IMR-90 (cell line): Measurements from ENCODE around the gene SURF2. TPM values are rescaled to one million over a fixed set of nuclear protein-coding genes. Genes with fewer than 3 reads are reported as not detected.

ENCODE experiments used
- ATAC-seq: fragments of 200-7000 bp; cut with Tn5 transposase; 2 replicates; pipeline ENCODE4 v1.9.1; 2020; ENCODE audit warnings: low read depth, mild to moderate bottlenecking, moderate library complexity
- BruUV-seq: library from RNA; stranded (reverse); fragments of 400-500 nt; replicated peaks from 2 replicates; lab custom pipeline; 2021; lab: Mats Ljungman, UMichigan
- CTCF ChIA-PET: fragments of 300-600 bp; formaldehyde crosslinking; extraction: SDS; loops from one replicate; lab custom pipeline; 2021; ENCODE audit warnings: antibody characterized with exemption; lab: Yijun Ruan, JAX
- POLR2A ChIA-PET: fragments of 300-600 bp; sonication (Branson Sonifier 250); formaldehyde crosslinking; loops from one replicate; lab custom pipeline; 2022; ENCODE audit warnings: antibody characterized with exemption; ENCODE audit not compliant: unreplicated experiment; lab: Charles Lee
- DNase-seq: peaks from one replicate; pipeline ENCODE4 v3.0.0; 2013
- H2AFZ ChIP-seq: replicated peaks from 2 replicates; pipeline ENCODE3; 2013; ENCODE audit warnings: low read length, mild to moderate bottlenecking; ENCODE audit not compliant: poor library complexity
- H2AK5ac ChIP-seq: 2 replicates; pipeline ENCODE4 v1.6.1; 2013; ENCODE audit warnings: low read depth, low read length, inconsistent platforms
- H2AK9ac ChIP-seq: replicated peaks from 2 replicates; pipeline ENCODE3; 2013; ENCODE audit warnings: mild to moderate bottlenecking, low read depth, low read length, moderate library complexity; ENCODE audit not compliant: poor library complexity
- H2BK120ac ChIP-seq: 2 replicates; pipeline ENCODE4 v1.6.1; 2013; ENCODE audit warnings: low read depth, low read length, inconsistent platforms
- H2BK15ac ChIP-seq: 3 replicates; pipeline ENCODE4 v1.6.1; 2013; ENCODE audit warnings: low read depth, low read length, inconsistent platforms
- H2BK20ac ChIP-seq: 2 replicates; pipeline ENCODE4 v1.6.1; 2013; ENCODE audit warnings: low read depth, mild to moderate bottlenecking, inconsistent platforms, low read length, moderate library complexity
- H2BK5ac ChIP-seq: 2 replicates; pipeline ENCODE4 v1.6.1; 2013; ENCODE audit warnings: mild to moderate bottlenecking, low read depth, low read length, inconsistent platforms; ENCODE audit not compliant: poor library complexity, severe bottlenecking
- H3K14ac ChIP-seq: replicated peaks from 2 replicates; pipeline ENCODE4 v1.6.1; 2013; ENCODE audit warnings: low read depth, low read length, inconsistent platforms
- H3K18ac ChIP-seq: 2 replicates; pipeline ENCODE4 v1.6.1; 2013; ENCODE audit warnings: low read depth, low read length, control low read depth
- H3K23ac ChIP-seq: 2 replicates; pipeline ENCODE4 v1.6.1; 2013; ENCODE audit warnings: low read depth, low read length, inconsistent platforms
- H3K27ac ChIP-seq: 2 replicates; pipeline ENCODE4 v1.5.1; 2013; ENCODE audit warnings: mild to moderate bottlenecking, control low read depth, low read length; ENCODE audit not compliant: insufficient read depth
- H3K27me3 ChIP-seq: 2 replicates; pipeline ENCODE4 v1.6.1; 2013; ENCODE audit warnings: low read length; ENCODE audit not compliant: control insufficient read depth, insufficient read depth
- H3K36me3 ChIP-seq: 2 replicates; pipeline ENCODE4 v1.6.1; 2013; ENCODE audit warnings: low read length, mixed read lengths; ENCODE audit not compliant: control insufficient read depth, insufficient read depth
- H3K4ac ChIP-seq: 2 replicates; pipeline ENCODE4 v1.6.1; 2013; ENCODE audit warnings: low read depth, low read length, inconsistent platforms
- H3K4me1 ChIP-seq: 2 replicates; pipeline ENCODE4 v1.6.1; 2013; ENCODE audit warnings: low read length, mixed read lengths; ENCODE audit not compliant: control insufficient read depth, insufficient read depth
- H3K4me2 ChIP-seq: 2 replicates; pipeline ENCODE4 v1.6.1; 2013; ENCODE audit warnings: low read depth, mild to moderate bottlenecking, control low read depth, low read length, moderate library complexity
- H3K4me3 ChIP-seq: 2 replicates; pipeline ENCODE4 v1.5.1; 2013; ENCODE audit warnings: low read depth, mild to moderate bottlenecking, control low read depth, low read length, moderate library complexity; ENCODE audit not compliant: insufficient read depth
- H3K56ac ChIP-seq: 2 replicates; pipeline ENCODE4 v1.6.1; 2013; ENCODE audit warnings: low read length, inconsistent platforms; ENCODE audit not compliant: insufficient read depth; ENCODE audit errors: extremely low read depth
- H3K79me1 ChIP-seq, 2 experiments: 2 replicates each; pipeline ENCODE4 v1.6.1; 2013; ENCODE audit warnings: low read length in 2 of 2, inconsistent platforms in 1 of 2, low read depth in 1 of 2
- H3K9ac ChIP-seq: 2 replicates; pipeline ENCODE4 v1.6.1; 2013; ENCODE audit warnings: low read depth, low read length, control low read depth
- H3K9me1 ChIP-seq: 2 replicates; pipeline ENCODE4 v1.6.1; 2013; ENCODE audit warnings: low read length, inconsistent platforms; ENCODE audit not compliant: insufficient read depth
- H3K9me3 ChIP-seq: 2 replicates; pipeline ENCODE4 v1.6.1; 2013; ENCODE audit warnings: low read length; ENCODE audit not compliant: control insufficient read depth, insufficient read depth
- H4K20me1 ChIP-seq: 2 replicates; pipeline ENCODE4 v1.6.1; 2013; ENCODE audit warnings: low read length, inconsistent platforms; ENCODE audit not compliant: insufficient read depth
- H4K5ac ChIP-seq: 2 replicates; pipeline ENCODE4 v1.6.1; 2013; ENCODE audit warnings: mild to moderate bottlenecking, low read depth, low read length, control low read depth
- H4K8ac ChIP-seq, 2 experiments: 2 replicates each; pipeline ENCODE4 v1.6.1; 2013; ENCODE audit warnings: low read depth in 2 of 2, low read length in 2 of 2, control low read depth in 1 of 2, inconsistent platforms in 1 of 2
- H4K91ac ChIP-seq: 2 replicates; pipeline ENCODE4 v1.6.1; 2013; ENCODE audit warnings: low read depth, low read length, inconsistent platforms; ENCODE audit not compliant: insufficient read depth
- BHLHE40 ChIP-seq: fragments of 150-350 bp; IDR thresholded peaks from 2 replicates; pipeline ENCODE4 v1.6.1; 2016; ENCODE audit warnings: mild to moderate bottlenecking, low read depth, low read length
- CEBPB ChIP-seq: IDR thresholded peaks from 2 replicates; pipeline ENCODE4 v1.6.1; 2012; ENCODE audit warnings: low read depth, low read length, improper control_type of control experiment
- CHD1 ChIP-seq: IDR thresholded peaks from 2 replicates; pipeline ENCODE4 v1.6.1; 2012; ENCODE audit warnings: low read depth, low read length, improper control_type of control experiment
- ELK1 ChIP-seq: fragments of 150-350 bp; IDR thresholded peaks from 2 replicates; pipeline ENCODE4 v1.6.1; 2016; ENCODE audit warnings: low read depth, mild to moderate bottlenecking, low read length, moderate library complexity, borderline replicate concordance
- FOS ChIP-seq: fragments of 150-350 bp; IDR thresholded peaks from 2 replicates; pipeline ENCODE4 v1.6.1; 2016; ENCODE audit warnings: low read depth, low read length
- MAFK ChIP-seq: IDR thresholded peaks from 2 replicates; pipeline ENCODE4 v1.6.1; 2012; ENCODE audit warnings: low read depth, low read length, improper control_type of control experiment
- MAZ ChIP-seq: IDR thresholded peaks from 2 replicates; pipeline ENCODE4 v1.6.1; 2012; ENCODE audit warnings: low read depth, mild to moderate bottlenecking, low read length, improper control_type of control experiment, moderate library complexity, borderline replicate concordance
- MXI1 ChIP-seq: IDR thresholded peaks from 2 replicates; pipeline ENCODE4 v1.6.1; 2012; ENCODE audit warnings: low read depth, mild to moderate bottlenecking, low read length, moderate library complexity, borderline replicate concordance
- NFE2L2 ChIP-seq: fragments of 150-350 bp; IDR thresholded peaks from 2 replicates; pipeline ENCODE4 v1.6.1; 2016; ENCODE audit warnings: low read depth, mild to moderate bottlenecking, low read length
- POLR2A ChIP-seq: IDR thresholded peaks from 2 replicates; pipeline ENCODE4 v1.6.1; 2012; ENCODE audit warnings: mild to moderate bottlenecking, low read depth, low read length
- RAD21 ChIP-seq: IDR thresholded peaks from 2 replicates; pipeline ENCODE4 v1.6.1; 2012; ENCODE audit warnings: low read length, improper control_type of control experiment
- RCOR1 ChIP-seq: IDR thresholded peaks from 2 replicates; pipeline ENCODE4 v1.6.1; 2012; ENCODE audit warnings: mild to moderate bottlenecking, low read length, improper control_type of control experiment; ENCODE audit not compliant: insufficient replicate concordance
- RFX5 ChIP-seq: IDR thresholded peaks from 2 replicates; pipeline ENCODE4 v1.8.0; 2012; ENCODE audit warnings: low read depth, mild to moderate bottlenecking, low read length, moderate library complexity
- SMC3 ChIP-seq: fragments of 150-350 bp; IDR thresholded peaks from 2 replicates; pipeline ENCODE4 v1.6.1; 2016; ENCODE audit warnings: low read depth, mild to moderate bottlenecking, antibody characterized with exemption, low read length, moderate library complexity
- USF2 ChIP-seq: fragments of 150-350 bp; IDR thresholded peaks from 2 replicates; pipeline ENCODE4 v1.6.1; 2017; ENCODE audit warnings: mild to moderate bottlenecking, antibody characterized with exemption, low read length, low read depth
- WGBS, 2 experiments: methylation state at CpG; one replicate each; pipeline versions ENCODE4 v1.1.5 to v1.1.7; 2013; ENCODE audit warnings: missing lambda C conversion rate in 2 of 2; ENCODE audit not compliant: insufficient read length in 1 of 2; ENCODE audit errors: extremely low coverage in 2 of 2; 5-methylcytosine and 5-hydroxymethylcytosine counted together
- dilution Hi-C: fragments of 300-500 bp; cut with HindIII; formaldehyde crosslinking; loops from one replicate; pipeline ENCODE4 v1.14.3; 2018; ENCODE audit warnings: low sequenced_read_pairs; ENCODE audit not compliant: unreplicated experiment
- in situ Hi-C: fragments of 300-500 bp; cut with MboI; formaldehyde crosslinking; loops from 3 replicates; pipeline ENCODE4 v1.14.3; 2019; ENCODE audit warnings: low sequenced_read_pairs, inconsistent platforms, mixed read lengths
- intact Hi-C: fragments of 100-400 bp; cut with micrococcal nuclease; formaldehyde crosslinking; loops from 2 replicates; pipeline ENCODE4 v1.10.0; 2022
- polyA plus RNA-seq, 3 experiments: library from polyadenylated mRNA; depleted of rRNA; stranded (reverse); fragments of >200 nt; gene quantifications; 2 replicates each; pipeline ENCODE4 v1.2.3, GENCODE V29; 2012; ENCODE audit warnings: low replicate concordance in 1 of 3
- total RNA-seq: library from RNA; depleted of rRNA; stranded (reverse); fragments of >200 nt; gene quantifications from 2 replicates; pipeline ENCODE4 v1.2.3, GENCODE V29; 2012
- TF ChIP-seq, protein P1 (sequence below): conservative IDR thresholded peaks from 2 replicates; pipeline ENCODE4 v1.5.1; 2012; ENCODE audit warnings: mild to moderate bottlenecking, low read depth, low read length, improper control_type of control experiment

The SURF2 gene
- total and polyA plus RNA-seq, 2 of the 4 experiments (the other 2 are of a cell fraction), result 9.9 to 16.3 TPM

- Histone ChIP-seq H3K56ac (no peak overlapping the region), H2BK15ac (no peak overlapping the region), H4K8ac (no peak overlapping the region), H2AK9ac (no peak overlapping the region), H2AK5ac (no peak overlapping the region), H2BK20ac (no peak overlapping the region), H3K9me1 (peaks cover 29% of the 10 kb centered on the region), H3K4me2 (no peak overlapping the region), H3K14ac (no peak overlapping the region), H3K23ac (no peak overlapping the region; the same call in 1 of the 2 replicates), H4K20me1 (peaks cover 81% of the 10 kb centered on the region), H4K5ac (no peak overlapping the region), H3K9ac (no peak overlapping the region), H3K79me1 (peaks cover 7 to 51% of the 10 kb centered on the region in 2 experiments; a peak in 3 of 4 replicates), H3K4ac (no peak overlapping the region), H3K9me3 (no peaks in the 10 kb centered on the region), H3K18ac (no peak overlapping the region), H3K27ac (no peak overlapping the region), H2AFZ (no peak overlapping the region), H3K27me3 (no peaks in the 10 kb centered on the region), H3K36me3 (peaks cover 52% of the 10 kb centered on the region), H4K91ac (no peak overlapping the region), H3K4me3 (no peak overlapping the region), H2BK5ac (no peak overlapping the region), H2BK120ac (no peak overlapping the region), H3K4me1 (peaks cover 12% of the 10 kb centered on the region)
- no TSS peak for BruUV-seq
- in situ Hi-C loops (no loop called here), intact Hi-C loops (no loop called here), dilution Hi-C loops (no loop called here)
- no peak for DNase-seq
- CTCF ChIA-PET, result no interaction called here
- 76% methylated on average over 4 of the region's 7 CpGs; no CpG with 5 or more reads in 1 of the 2 experiments for WGBS, 2 experiments
- TF ChIP-seq CHD1, result no peak
- no peak for TF ChIP-seq POLR2A
- TF ChIP-seq MAZ, result no peak
- no peak for TF ChIP-seq ELK1
- TF ChIP-seq MXI1, result no peak
- no peak for TF ChIP-seq CEBPB
- TF ChIP-seq RFX5, result no peak
- no peak for TF ChIP-seq MAFK
- TF ChIP-seq FOS, result no peak
- no peak for TF ChIP-seq SMC3
- TF ChIP-seq BHLHE40, result no peak
- no peak for TF ChIP-seq NFE2L2
- no peak for TF ChIP-seq RAD21
- TF ChIP-seq RCOR1, result no peak
- TF ChIP-seq, protein P1, sequence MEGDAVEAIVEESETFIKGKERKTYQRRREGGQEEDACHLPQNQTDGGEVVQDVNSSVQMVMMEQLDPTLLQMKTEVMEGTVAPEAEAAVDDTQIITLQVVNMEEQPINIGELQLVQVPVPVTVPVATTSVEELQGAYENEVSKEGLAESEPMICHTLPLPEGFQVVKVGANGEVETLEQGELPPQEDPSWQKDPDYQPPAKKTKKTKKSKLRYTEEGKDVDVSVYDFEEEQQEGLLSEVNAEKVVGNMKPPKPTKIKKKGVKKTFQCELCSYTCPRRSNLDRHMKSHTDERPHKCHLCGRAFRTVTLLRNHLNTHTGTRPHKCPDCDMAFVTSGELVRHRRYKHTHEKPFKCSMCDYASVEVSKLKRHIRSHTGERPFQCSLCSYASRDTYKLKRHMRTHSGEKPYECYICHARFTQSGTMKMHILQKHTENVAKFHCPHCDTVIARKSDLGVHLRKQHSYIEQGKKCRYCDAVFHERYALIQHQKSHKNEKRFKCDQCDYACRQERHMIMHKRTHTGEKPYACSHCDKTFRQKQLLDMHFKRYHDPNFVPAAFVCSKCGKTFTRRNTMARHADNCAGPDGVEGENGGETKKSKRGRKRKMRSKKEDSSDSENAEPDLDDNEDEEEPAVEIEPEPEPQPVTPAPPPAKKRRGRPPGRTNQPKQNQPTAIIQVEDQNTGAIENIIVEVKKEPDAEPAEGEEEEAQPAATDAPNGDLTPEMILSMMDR, result no peak
- TF ChIP-seq USF2, result no peak
- POLR2A ChIA-PET, result interaction anchor here (0.8 kb wide), 1 partner anchor 344 kb away, joined by 3 read pairs; no protein-coding TSS in a partner anchor
- no peak for ATAC-seq
These were observed 15.8 kb downstream of the SURF2 start for GRCh38 chr9:133372144-133372543.
